SJSA1 (cell line): ENCODE measurements around the gene BRAT1. TPM values are rescaled to one million over a fixed set of nuclear protein-coding genes. Genes with fewer than 3 reads are reported as not detected.
"Not testable (repeated sequence)": the region's sequence is repeated elsewhere in the genome, so short reads cannot be mapped to it uniquely, and the experiment has no call there.

Experiments used
- DNase-seq, 2 experiments: peaks; one replicate each; pipeline ENCODE4 v3.0.0-alpha.2; 2015 to 2020; ENCODE audit warnings: low spot score in 2 of 2, low read depth in 1 of 2
- H3K27ac ChIP-seq: fragments of 250-450 bp; sonication (Bioruptor Pico); 2 replicates; pipeline ENCODE4 v1.5.1; 2020; ENCODE audit warnings: mild to moderate bottlenecking, moderate library complexity
- H3K27me3 ChIP-seq: fragments of 250-450 bp; sonication (Bioruptor Pico); replicated peaks from 2 replicates; pipeline ENCODE4 v1.5.1; 2020; ENCODE audit warnings: mild to moderate bottlenecking, moderate library complexity
- H3K36me3 ChIP-seq: fragments of 250-450 bp; sonication (Bioruptor Pico); 2 replicates; pipeline ENCODE4 v1.5.1; 2020; ENCODE audit warnings: mild to moderate bottlenecking
- H3K4me1 ChIP-seq: fragments of 250-450 bp; sonication (Bioruptor Pico); replicated peaks from 2 replicates; pipeline ENCODE4 v1.6.1; 2021; ENCODE audit warnings: mild to moderate bottlenecking
- H3K4me3 ChIP-seq: fragments of 250-450 bp; sonication (Bioruptor Pico); 2 replicates; pipeline ENCODE4 v1.5.1; 2020; ENCODE audit warnings: mild to moderate bottlenecking
- H3K9me3 ChIP-seq: fragments of 250-450 bp; sonication (Bioruptor Pico); replicated peaks from 2 replicates; pipeline ENCODE4 v1.5.1; 2020; ENCODE audit warnings: mild to moderate bottlenecking
- total RNA-seq: library from RNA; depleted of rRNA; stranded (reverse); fragments of >200 nt; shearing (Covaris generic); gene quantifications from 2 replicates; pipeline ENCODE4 v1.2.3, GENCODE V29; 2014

The BRAT1 gene
- total RNA-seq, 1 experiment from 2014 or later: 33.3 TPM

DNA sequence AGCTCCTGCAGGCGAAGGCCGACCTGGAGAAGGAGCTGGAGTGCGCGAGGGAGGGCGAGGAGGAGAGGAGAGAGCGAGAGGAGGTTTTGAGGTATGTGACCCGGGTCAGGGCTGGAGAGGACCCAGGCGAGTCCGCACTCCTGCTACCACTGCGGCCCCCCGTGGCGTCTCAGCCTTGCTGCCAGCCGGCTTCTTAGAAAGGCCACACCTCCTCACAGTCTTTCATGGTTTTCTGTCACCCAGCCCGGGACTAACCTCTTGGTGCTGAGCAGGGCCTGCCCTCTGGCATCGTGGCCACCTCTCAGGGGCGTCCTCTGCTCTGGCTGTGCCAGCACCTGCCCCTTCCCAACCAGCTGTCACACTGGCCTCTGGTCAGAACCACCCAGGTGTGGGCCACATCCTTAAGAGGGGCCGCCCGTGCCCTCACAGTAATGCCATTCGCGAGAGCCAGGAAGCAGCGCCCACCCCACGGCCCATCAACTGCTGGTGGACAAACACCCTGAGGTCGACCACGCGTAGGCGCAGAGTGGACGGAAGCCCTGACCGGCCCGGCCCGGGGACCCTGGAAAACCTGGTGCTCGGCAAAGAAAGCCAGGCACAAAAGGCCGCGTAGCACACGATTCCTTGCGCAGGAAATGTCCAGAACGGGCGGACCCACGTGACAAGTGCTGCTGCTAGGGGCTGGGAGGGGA is 37.9 kb upstream of the BRAT1 start:
- Histone ChIP-seq H3K27me3 (no peaks in the 10 kb centered on the region), H3K36me3 (no peaks in the 10 kb centered on the region; the same call in 1 of the 2 replicates), H3K27ac (no peak overlapping the region), H3K4me3 (no peak overlapping the region), H3K9me3 (no peaks in the 10 kb centered on the region), H3K4me1 (no peaks in the 10 kb centered on the region)
- DNase-seq: no peak

GRCh38 chr7:2592375-2592865 is 37.1 kb upstream of the BRAT1 start:
- DNase-seq: no peak
- H3K27ac ChIP-seq: no peak overlapping the region
- no peaks in the 10 kb centered on the region for H3K4me1 ChIP-seq
- no peaks in the 10 kb centered on the region for H3K9me3 ChIP-seq
- H3K27me3 ChIP-seq: no peaks in the 10 kb centered on the region
- no peak overlapping the region for H3K4me3 ChIP-seq
- H3K36me3 ChIP-seq: no peaks in the 10 kb centered on the region; the same call in 1 of the 2 replicates

DNA sequence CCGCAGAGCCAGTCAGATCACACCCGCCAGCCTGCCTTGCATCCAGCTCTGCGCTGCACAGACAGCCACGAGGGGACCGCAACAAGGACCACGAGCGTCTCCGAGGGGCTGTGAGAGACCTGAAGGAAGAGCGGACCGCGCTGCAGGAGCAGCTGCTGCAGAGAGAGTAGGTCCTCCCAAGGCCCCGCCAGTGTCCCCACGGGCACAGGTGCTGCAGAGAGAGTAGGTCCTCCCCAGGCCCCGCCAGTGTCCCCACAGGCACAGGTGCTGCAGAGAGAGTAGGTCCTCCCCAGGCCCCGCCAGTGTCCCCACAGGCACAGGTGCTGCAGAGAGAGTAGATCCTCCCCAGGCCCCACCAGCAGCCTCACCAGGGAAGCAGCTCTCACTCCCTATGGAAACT is 34.6 kb upstream of the BRAT1 start:
- DNase-seq, H3K36me3 ChIP-seq, H3K4me3 ChIP-seq, H3K27ac ChIP-seq, H3K27me3 ChIP-seq, H3K9me3 ChIP-seq, H3K4me1 ChIP-seq: not testable (repeated sequence)

DNA sequence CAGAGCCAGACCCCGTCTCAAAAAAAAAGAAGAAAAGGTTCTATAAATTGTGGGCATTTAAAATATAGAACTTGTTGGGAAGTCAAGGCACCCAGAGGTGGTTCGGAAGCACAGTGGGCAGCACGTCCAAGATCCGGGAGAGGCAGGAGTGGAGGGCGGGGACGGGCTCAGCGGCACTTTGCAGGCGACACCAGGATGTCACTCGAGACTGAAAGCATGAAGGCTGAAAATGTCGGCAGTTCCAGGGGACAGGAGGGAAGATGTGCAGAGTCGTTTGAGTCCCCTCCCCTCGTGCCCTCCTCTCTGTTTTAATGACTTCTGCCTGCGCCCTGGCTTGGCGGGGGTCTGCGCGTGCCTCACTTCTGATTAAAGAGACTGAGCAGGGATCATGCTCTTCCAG is 34.0 kb upstream of the BRAT1 start:
- Histone ChIP-seq H3K4me3 (no peak overlapping the region), H3K36me3 (peaks cover 4% of the 10 kb centered on the region), H3K9me3 (no peaks in the 10 kb centered on the region), H3K27ac (no peak overlapping the region), H3K27me3 (no peaks in the 10 kb centered on the region), H3K4me1 (no peaks in the 10 kb centered on the region)
- no peak for DNase-seq

- no peaks in the 10 kb centered on the region for H3K9me3 ChIP-seq
- no peak overlapping the region for H3K4me3 ChIP-seq
- no peaks in the 10 kb centered on the region for H3K4me1 ChIP-seq
- H3K27ac ChIP-seq: no peak overlapping the region
- no peak for DNase-seq
- H3K36me3 ChIP-seq: peaks cover 4% of the 10 kb centered on the region
- no peaks in the 10 kb centered on the region for H3K27me3 ChIP-seq
Observed at GRCh38 chr7:2587778-2588177, 32.5 kb upstream of the BRAT1 start.

GRCh38 chr7:2587134-2587533 is 31.8 kb upstream of the BRAT1 start:
- Histone ChIP-seq H3K27me3 (no peaks in the 10 kb centered on the region), H3K4me1 (no peaks in the 10 kb centered on the region), H3K9me3 (no peaks in the 10 kb centered on the region), H3K4me3 (no peak overlapping the region), H3K36me3 (peaks cover 4% of the 10 kb centered on the region), H3K27ac (no peak overlapping the region)
- DNase-seq: no peak

DNA sequence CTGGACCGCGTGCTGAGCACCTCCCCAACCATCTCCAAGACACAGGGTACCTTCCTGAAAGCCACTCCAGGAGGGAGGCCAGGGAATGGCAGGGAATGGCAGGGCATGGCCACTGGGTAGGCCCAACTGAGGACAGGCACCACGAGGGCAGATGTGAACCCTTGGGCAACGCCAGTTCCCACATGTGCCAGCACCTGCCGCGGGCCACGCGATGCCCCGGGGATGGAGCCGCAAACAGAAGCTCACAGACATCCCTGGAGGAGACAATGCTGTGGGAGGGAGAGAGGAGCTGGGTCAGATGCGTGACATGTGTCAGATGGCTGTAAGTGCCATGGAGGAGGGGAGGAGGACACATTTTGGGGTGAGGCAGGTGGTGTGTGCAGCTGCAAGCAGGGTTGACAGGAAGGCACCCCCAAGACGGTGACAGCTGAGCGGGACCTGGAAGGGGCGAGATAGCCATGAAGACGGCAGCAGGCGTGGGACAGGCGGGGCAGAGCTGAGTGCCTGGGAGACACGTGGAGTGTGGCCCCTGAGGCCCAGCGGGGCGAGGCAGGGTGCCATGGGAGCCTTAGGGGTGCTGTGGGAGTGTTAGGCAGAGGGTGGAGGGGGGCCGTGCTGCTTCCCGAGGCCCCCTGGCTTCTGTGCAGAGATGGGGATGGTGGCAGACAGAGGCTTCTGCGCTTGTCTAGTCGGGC is 31.1 kb upstream of the BRAT1 start:
- no peaks in the 10 kb centered on the region for H3K4me1 ChIP-seq
- H3K9me3 ChIP-seq: no peaks in the 10 kb centered on the region
- H3K27me3 ChIP-seq: no peaks in the 10 kb centered on the region
- peaks cover 4% of the 10 kb centered on the region; the same call in 1 of the 2 replicates for H3K36me3 ChIP-seq
- no peak overlapping the region for H3K27ac ChIP-seq
- DNase-seq: no peak
- H3K4me3 ChIP-seq: no peak overlapping the region

GRCh38 chr7:2585446-2585845 is 30.1 kb upstream of the BRAT1 start:
- no peaks in the 10 kb centered on the region for H3K27me3 ChIP-seq
- no peak overlapping the region for H3K4me3 ChIP-seq
- no peaks in the 10 kb centered on the region for H3K4me1 ChIP-seq
- no peaks in the 10 kb centered on the region for H3K9me3 ChIP-seq
- no peak overlapping the region for H3K27ac ChIP-seq
- H3K36me3 ChIP-seq: peaks cover 4% of the 10 kb centered on the region; the same call in 1 of the 2 replicates
- DNase-seq: no peak

GRCh38 chr7:2583798-2584580 is 28.7 kb upstream of the BRAT1 start:
- H3K4me3 ChIP-seq: no peak overlapping the region
- no peak for DNase-seq
- H3K27me3 ChIP-seq: no peaks in the 10 kb centered on the region
- no peak overlapping the region for H3K27ac ChIP-seq
- no peaks in the 10 kb centered on the region for H3K9me3 ChIP-seq
- H3K4me1 ChIP-seq: no peaks in the 10 kb centered on the region
- H3K36me3 ChIP-seq: peaks cover 4% of the 10 kb centered on the region; the same call in 1 of the 2 replicates

GRCh38 chr7:2582006-2582735 is 26.8 kb upstream of the BRAT1 start:
- Histone ChIP-seq H3K27ac (no peak overlapping the region), H3K36me3 (peaks cover 4% of the 10 kb centered on the region; the same call in 1 of the 2 replicates), H3K4me1 (no peaks in the 10 kb centered on the region), H3K4me3 (no peak overlapping the region), H3K27me3 (no peaks in the 10 kb centered on the region), H3K9me3 (no peaks in the 10 kb centered on the region)
- no peak for DNase-seq

GRCh38 chr7:2580636-2581035 is 25.3 kb upstream of the BRAT1 start:
- H3K27ac ChIP-seq: no peak overlapping the region
- H3K27me3 ChIP-seq: no peaks in the 10 kb centered on the region
- peaks cover 3% of the 10 kb centered on the region; the same call in 1 of the 2 replicates for H3K36me3 ChIP-seq
- H3K4me1 ChIP-seq: no peaks in the 10 kb centered on the region
- H3K4me3 ChIP-seq: no peak overlapping the region
- H3K9me3 ChIP-seq: no peaks in the 10 kb centered on the region
- no peak for DNase-seq

GRCh38 chr7:2577914-2578680 is 22.8 kb upstream of the BRAT1 start:
- Histone ChIP-seq H3K36me3 (no peaks in the 10 kb centered on the region), H3K4me1 (peaks cover 4% of the 10 kb centered on the region)
- DNase-seq: no peak

More at GRCh38 chr7:2577914-2578680, 22.8 kb upstream of the BRAT1 start:
- Histone ChIP-seq H3K4me3 (no peak overlapping the region), H3K27me3 (no peaks in the 10 kb centered on the region), H3K27ac (no peak overlapping the region), H3K9me3 (no peaks in the 10 kb centered on the region)
